GM08714 (cell line): ENCODE measurements around the gene MTURN.

Experiments used
- H3K4me3 ChIP-seq: fragments of 200-500 bp; sonication (Bioruptor generic); 2 replicates; pipeline ENCODE4 v1.5.1; 2014; ENCODE audit warnings: mild to moderate bottlenecking, low read length, inconsistent platforms
- ZNF274 ChIP-seq: IDR thresholded peaks from 2 replicates; pipeline ENCODE4 v1.6.1; 2012; ENCODE audit warnings: mild to moderate bottlenecking, low read depth, low read length

MTURN gene

DNA sequence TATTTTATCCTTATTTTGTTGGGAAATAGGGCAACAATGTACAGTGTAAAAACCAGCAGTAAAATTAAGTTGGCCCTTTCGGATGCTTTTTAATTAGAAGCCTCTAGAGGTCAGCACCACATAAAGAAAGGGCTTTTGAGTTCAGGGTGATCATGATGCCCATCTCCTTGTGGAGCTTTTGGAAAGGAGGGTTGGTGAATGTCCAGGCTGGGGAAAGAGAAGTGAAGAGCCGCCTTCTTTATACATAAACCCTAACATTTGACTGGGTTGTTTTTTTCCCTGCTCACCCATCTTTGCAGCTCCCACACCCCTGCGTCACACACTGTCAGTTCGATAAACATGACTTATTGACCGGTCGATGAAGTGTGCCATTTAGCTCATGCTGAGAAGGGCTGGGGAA lies 29.8 kb downstream of the MTURN start:
- no peak for TF ChIP-seq ZNF274

DNA sequence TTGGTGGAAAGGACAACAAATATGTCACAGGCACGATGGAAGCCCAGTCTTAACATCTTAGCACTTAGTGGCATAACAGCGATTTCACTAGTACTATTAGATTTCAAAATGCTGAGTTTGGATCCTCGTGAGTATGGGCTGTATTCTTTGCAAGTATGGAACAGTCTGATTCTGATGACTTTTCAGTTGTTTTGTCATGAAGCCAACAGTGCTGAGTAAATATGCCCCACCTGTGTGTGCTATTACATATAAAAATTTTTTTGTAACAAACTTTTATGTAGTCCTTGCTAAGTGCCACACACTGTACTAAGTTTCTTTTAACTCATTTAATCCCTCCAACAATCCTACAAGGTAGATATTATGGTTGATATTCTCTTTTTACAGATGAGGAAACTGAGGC lies 30.8 kb downstream of the MTURN start:
- no peak for TF ChIP-seq ZNF274
- no peak overlapping the region for H3K4me3 ChIP-seq

More for the DNA sequence above, 29.8 kb downstream of the MTURN start:
- no peak overlapping the region for H3K4me3 ChIP-seq

DNA sequence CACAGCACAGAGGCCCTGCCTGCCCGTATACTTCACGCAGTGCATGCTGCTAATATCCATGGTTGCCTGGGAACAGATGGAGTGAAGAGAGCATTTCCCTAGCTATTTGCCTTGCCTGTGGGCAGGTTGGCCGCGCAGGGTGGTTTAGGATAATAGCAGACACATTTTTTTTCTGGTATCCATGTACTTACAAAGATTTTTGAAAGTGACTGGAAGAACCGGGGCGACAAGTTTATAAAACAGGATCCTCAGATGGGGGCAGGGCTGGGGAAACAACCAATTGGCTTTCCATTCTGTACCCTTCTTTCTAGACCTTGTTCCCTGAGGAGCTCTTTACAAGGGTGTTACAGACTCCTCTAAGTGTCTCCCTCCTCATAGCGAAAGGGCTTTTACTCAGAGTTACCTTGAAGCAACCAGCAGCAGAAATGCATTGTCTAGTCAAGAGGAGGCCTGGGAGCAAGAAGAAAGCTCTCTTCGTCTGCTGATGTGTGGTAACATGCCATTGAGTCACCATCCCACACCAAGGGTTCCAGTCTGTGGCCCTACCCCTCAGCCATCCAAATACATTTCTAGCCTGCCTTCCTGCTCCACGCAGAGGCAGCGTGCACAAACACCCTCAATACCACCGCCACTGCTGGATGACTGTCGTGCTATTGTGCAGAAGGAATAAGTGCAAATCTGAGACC lies 31.5 kb downstream of the MTURN start:
- TF ChIP-seq ZNF274: no peak
- no peak overlapping the region for H3K4me3 ChIP-seq

DNA sequence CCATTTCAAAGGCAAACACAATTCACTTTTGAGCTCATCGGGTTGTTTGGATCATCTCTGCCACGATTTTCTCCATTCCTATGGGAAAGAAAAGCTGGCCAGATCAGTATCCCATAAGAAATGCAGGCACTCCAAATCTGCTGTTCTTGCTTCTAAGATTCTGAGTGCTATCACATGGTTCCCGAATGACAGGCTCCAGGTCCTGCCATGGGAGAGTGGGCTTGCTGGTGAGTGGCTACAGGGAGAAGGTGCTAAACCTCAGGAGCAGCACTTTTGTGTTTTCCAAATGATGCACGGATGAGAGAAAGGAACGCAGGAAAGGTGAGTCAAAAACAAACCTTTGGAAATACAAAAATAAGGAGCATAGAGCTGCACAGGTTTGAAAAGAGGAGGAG lies 32.1 kb downstream of the MTURN start:
- TF ChIP-seq ZNF274: no peak
- H3K4me3 ChIP-seq: no peak overlapping the region

DNA sequence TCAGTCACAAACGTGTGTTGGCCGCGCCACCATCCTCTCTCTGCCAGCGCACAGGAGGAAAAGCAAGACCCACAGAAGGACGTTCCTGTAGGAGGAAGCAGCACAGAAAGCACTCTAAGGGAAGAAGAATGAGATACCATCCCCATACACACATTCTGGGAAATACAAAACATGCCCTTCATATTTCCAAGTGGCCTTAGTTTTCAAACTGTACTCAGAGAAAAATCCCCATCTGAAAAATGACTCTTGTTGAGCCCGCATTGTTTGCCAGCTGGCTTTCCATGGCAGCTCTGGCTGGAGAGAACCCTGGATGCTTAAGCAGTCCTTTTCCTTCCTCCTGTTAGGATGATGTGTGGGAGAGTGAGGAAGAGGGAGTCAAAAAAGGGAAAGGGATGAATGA lies 33.1 kb downstream of the MTURN start:
- TF ChIP-seq ZNF274: no peak
- no peak overlapping the region for H3K4me3 ChIP-seq

DNA sequence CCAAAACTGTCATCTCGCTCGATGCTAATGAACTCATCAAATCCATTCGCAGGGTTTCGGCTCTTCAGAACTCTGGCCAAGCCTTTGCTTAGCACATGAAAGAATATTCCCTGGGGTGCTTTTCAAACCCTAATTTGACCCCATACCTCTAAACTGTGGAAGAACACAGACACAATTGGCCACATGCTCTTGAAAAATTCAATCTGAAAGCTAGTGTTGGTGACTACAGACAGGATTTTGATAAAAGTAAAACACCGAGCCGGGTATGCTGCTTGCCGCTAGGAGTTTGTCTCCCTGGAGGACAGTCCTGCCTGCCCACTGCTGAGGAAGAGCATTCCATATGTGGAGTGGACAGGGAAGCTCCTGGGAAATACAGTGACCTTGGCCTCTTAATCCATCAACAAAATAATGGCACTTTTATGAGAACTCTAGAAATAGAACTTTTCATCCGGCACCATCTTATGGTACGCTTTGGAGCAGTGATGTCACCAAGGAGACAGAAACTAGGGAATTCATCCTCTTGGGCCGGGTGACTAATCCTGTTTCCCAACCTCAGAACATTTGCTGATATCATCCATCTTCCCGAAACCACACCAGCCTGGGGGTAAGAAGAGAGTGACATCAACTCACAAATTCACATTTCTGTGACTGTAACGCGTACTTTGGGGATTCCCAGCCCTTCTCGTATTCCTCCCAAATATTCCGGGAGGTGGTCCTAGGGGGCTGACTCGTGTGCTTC lies 34.2 kb downstream of the MTURN start:
- no peak for TF ChIP-seq ZNF274
- H3K4me3 ChIP-seq: no peak overlapping the region

DNA sequence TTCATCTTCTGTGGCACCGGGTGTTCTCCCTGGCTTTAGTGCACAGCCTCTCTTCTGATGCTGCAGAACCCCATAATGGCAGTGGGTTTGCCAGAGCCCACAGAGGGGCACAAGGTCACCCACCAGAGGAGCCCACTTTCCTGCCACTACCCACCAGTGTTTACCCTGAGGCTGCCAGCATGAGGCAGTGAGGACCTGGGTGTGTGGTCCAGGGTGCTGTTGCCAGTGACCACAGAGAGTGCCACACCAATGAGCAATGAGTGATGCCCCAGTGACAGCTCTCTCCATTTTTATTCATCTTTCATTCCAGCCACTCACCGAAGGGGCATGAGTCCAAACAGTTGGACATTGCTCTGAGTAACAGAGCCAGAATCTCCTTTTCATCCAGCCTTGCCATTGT lies 34.8 kb downstream of the MTURN start:
- H3K4me3 ChIP-seq: no peak overlapping the region
- TF ChIP-seq ZNF274: no peak

DNA sequence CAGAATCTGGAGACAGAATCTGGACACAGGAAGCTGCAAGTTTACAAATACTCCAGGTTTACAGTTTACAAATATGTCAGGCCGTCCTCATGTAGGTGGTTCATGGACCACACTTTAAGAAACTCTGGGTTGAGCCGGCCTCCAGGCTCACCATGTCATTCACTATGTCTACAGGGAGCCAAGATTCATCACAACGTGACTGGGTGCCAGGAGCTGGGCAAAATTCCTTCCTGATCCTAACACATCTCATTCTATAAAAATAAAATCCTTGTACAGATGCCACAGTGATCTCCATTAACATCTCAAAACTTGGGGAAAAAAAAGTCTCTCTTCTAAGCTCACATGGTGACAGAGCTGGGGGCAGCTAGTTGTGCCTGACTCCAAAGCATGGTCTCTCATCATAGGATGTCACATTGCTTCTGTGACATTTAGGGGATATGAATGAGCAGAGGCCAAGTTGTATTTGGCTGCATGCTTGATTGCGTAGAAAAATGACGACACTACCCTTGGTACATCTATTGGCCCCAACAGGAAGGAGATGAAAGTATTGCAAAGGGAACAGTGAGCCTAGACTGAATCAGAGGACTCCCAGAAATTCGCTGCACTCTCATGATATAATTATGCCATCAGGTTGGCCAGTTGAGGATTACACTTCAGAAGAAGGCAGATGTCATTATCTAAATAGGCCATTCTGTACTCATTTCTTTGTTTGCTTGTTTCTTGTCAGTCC lies 35.9 kb downstream of the MTURN start:
- TF ChIP-seq ZNF274: no peak
- H3K4me3 ChIP-seq: no peak overlapping the region

DNA sequence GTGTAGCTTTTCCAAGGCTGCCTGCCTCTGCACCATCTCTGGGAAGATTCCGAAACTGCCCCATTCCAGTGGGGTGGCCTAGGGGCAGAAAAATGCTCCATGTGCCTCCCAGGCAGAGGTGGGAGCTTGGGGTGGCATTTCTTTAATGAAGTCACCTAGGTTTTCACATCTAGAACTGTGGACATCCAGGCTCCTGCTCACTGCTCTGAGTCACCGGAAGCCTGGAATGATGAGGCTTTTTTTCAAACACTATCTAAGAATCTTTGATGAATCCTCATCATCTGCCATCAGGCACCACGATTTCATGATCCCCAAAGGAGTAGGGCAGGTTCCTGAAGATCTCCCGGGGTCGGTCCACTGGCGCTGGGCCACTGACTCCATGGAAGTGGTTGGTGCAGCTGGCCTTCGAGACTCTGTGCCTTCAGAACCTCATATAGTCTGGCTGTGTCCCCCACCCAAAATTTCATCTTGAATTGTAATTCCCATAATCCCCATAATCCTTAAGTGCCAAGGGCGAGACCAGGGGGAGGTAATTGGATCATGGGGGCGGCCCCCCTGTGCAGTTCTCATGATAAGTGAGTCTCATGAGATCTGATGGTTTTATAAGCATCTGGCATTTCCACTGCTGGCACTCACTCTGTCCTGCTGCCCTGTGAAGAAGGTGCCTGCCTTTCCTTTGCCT lies 37.1 kb downstream of the MTURN start:
- no peak for TF ChIP-seq ZNF274
- no peak overlapping the region for H3K4me3 ChIP-seq

DNA sequence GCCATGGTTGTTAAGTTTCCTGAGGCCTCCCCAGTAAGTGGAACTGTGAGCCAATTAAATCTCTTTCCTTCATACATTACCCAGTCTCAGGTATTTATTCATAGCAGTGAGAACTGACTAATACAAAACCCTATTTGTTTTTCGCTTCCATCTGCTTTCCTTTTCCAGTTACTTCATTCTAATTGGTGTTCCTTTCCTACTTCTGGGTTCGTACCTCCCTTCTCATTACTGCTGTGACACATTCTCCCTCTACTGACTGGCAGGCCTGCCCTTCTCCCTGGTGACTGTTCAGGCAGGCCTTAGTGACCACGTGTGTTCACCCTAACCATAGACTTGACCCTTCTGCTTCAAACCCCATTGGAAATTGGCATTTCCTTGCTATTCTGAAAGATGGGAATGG lies 37.7 kb downstream of the MTURN start:
- no peak overlapping the region for H3K4me3 ChIP-seq
- TF ChIP-seq ZNF274: no peak

DNA sequence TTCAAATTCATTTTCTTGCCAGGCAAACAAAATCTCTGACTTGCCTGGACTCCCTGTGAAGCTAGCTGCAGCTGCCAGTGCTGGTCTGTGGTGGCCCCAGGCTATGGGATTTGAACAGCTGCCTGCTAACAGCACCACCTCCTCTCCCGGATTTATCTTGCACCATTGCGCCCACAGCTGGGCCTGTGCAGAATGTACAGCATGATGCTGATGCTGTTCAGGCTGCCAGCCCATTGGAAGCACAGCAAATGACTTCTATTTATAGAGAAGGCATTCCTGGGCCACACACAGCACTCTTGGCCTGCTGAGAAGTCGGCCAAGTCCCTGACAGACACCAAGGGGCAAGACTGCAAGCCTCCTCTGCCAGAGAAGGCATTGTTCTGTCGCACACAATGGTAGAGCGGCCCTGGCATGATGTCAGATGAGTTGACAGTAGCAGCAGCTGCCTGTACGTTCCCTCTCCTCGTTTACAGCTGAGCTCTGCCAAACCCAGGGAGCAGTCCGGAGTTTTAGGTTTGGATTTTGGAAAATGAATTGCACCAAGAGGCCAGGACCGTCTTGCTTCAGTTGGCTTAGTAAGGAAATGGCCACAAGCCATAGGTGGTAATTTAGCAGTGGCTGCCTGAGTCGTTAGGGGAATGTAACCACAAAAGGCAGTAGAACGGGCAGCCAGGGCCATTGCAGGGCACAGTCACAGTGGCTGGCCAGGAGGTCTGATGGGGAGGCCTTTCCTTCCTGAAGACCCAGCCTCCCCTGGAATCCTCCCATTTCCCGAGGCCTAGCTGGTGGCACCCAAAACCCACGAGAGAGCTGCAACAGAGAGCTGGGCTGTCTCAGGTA lies 38.5 kb downstream of the MTURN start:
- H3K4me3 ChIP-seq: no peak overlapping the region
- TF ChIP-seq ZNF274: no peak

DNA sequence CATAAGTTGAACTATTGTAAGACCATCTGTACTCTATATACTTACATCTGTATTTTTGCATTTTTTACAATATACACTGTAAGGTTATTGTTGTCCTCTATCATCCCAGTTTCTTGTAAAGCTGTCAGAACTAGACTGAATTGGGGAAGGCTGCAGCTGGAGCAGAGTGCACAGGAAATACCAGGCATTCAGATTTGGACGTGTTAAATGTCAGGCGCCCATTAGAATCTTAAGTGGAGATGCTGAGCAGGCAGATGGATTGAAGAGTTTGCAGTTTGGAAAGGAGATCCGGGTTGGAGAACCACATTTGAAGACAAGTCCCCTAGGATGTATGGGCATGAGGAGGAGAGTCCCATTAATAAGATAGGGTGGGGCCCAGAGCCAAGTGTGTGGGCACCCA lies 40.4 kb downstream of the MTURN start:
- no peak for TF ChIP-seq ZNF274

DNA sequence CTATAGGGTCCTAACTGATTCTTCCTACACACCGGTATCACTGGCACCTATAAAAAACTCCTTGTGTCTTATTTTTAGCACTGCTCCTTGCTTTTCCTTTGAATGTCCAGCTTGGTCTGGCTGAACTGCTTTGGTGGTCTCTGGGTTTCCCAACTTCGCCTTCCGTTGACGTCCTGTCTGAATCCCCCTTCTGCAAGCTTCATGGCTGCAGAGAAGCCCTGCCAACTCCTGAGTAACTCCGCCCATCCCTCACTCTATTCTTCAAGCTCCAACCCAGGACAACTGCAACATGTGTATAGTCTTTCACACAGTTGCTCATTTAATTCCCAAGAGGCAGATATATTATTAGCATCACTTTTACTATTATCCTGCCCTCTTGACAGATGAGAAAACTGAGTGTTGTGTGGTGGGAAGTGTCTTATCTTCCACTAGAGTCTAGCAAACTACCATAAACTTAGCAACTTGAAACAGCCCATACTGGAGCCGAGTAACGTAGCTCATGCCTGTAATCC lies 40.9 kb downstream of the MTURN start:
- H3K4me3 ChIP-seq: no peak overlapping the region
- no peak for TF ChIP-seq ZNF274

More for the DNA sequence above, 40.4 kb downstream of the MTURN start:
- H3K4me3 ChIP-seq: no peak overlapping the region
